DMS53 treated with DMSO at 0.1 percent for 48 hours (cell line): ENCODE results near the gene NBPF12.
A peak's percentile ranks its signal among the peaks of the same experiment; 100 is the strongest.
"Not testable (repeated sequence)": the region's sequence is repeated elsewhere in the genome, so short reads cannot be mapped to it uniquely, and the experiment has no call there.

Experiments
- DNase-seq: peaks from one replicate; lab custom pipeline; 2025; ENCODE audit not compliant: unreplicated experiment; lab: John Stamatoyannopoulos, UW

NBPF12 gene

GRCh38 chr1:146938242-146938902, at the start of gene NBPF12:
Gene NBPF12 (plus strand): TSS chr1:146938324. CDS start chr1:146960144, 21,820 bp downstream.
- DNase-seq: peak; percentile 79

GRCh38 chr1:146891355-146891754, 46.8 kb upstream of the NBPF12 start:
- not testable (repeated sequence) for DNase-seq

- DNase-seq: not testable (repeated sequence)
Observed at GRCh38 chr1:146892331-146892730, 45.8 kb upstream of the NBPF12 start.

GRCh38 chr1:146907565-146908261, 30.4 kb upstream of the NBPF12 start:
- DNase-seq: not testable (repeated sequence)

- not testable (repeated sequence) for DNase-seq
Observed at GRCh38 chr1:146912975-146913374, 25.1 kb upstream of the NBPF12 start.

GRCh38 chr1:146920811-146921210, 17.3 kb upstream of the NBPF12 start:
- not testable (repeated sequence) for DNase-seq

- DNase-seq: not testable (repeated sequence)
Observed at GRCh38 chr1:146922614-146923013, 15.5 kb upstream of the NBPF12 start.

- DNase-seq: not testable (repeated sequence)
Observed at GRCh38 chr1:146924106-146924505, 14.0 kb upstream of the NBPF12 start.

GRCh38 chr1:146926413-146926812, 11.7 kb upstream of the NBPF12 start:
- not testable (repeated sequence) for DNase-seq

- DNase-seq: not testable (repeated sequence)
Observed at GRCh38 chr1:146930225-146930624, 7.9 kb upstream of the NBPF12 start.

- DNase-seq: not testable (repeated sequence)
Observed at GRCh38 chr1:146934390-146935223, 3.5 kb upstream of the NBPF12 start.

GRCh38 chr1:146937462-146937861, 662 bp upstream of the NBPF12 start:
- DNase-seq: not testable (repeated sequence)

- not testable (repeated sequence) for DNase-seq
Observed at GRCh38 chr1:146938927-146939786, 1.0 kb downstream of the NBPF12 start.

- DNase-seq: not testable (repeated sequence)
Observed at GRCh38 chr1:146940293-146940692, 2.2 kb downstream of the NBPF12 start.

GRCh38 chr1:146943342-146943886, 5.3 kb downstream of the NBPF12 start:
- not testable (repeated sequence) for DNase-seq

GRCh38 chr1:146948127-146948526, 10.0 kb downstream of the NBPF12 start:
- not testable (repeated sequence) for DNase-seq

- not testable (repeated sequence) for DNase-seq
Observed at GRCh38 chr1:146964340-146964739, 26.2 kb downstream of the NBPF12 start.

GRCh38 chr1:146966351-146966750, 28.2 kb downstream of the NBPF12 start:
- not testable (repeated sequence) for DNase-seq

- DNase-seq: not testable (repeated sequence)
Observed at GRCh38 chr1:146970656-146971055, 32.5 kb downstream of the NBPF12 start.

- not testable (repeated sequence) for DNase-seq
Observed at GRCh38 chr1:146972681-146973080, 34.6 kb downstream of the NBPF12 start.
